A204.1 (cell line): Measurements from ENCODE around the gene EML3.
"Not testable (repeated sequence)": the region's sequence is repeated elsewhere in the genome, so short reads cannot be mapped to it uniquely, and the experiment has no call there.

Experiments used
- FAIRE-seq: peaks from 2 replicates; lab custom pipeline; 2012; peaks lifted over from hg19 to GRCh38; lab: Jason Lieb, UNC

Gene EML3

DNA sequence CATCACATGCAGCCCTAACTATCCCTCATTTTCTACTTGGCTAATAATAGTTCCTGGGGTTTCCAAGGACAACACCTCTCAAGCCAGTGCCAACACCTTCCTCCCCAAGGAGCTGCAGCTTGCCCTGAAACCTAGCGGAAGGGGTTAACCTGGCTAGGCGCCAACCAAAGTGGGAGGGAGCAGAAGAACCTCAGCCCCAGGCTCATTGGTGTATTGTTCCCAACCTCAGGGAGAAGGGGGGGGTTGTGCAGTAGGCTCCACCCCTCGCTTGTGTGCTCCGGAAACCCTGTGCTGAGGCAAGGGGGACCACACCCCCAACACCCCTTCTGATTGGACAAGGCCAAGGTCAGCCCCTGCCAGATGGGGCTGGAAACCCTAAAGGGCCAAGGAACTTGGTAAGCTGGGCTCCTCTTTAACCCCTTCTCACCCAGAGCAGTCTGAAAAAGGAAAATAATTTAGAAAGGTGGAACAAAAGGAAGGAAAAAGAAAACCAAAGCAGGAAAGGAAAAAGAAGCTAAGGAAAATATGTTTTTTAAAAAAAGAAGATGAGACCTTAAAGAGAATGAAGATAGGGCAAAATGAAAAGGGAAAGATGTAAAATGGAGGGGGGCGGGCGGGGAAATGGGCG lies 13.4 kb downstream of the EML3 start:
- peak; percentile 98 for FAIRE-seq

DNA sequence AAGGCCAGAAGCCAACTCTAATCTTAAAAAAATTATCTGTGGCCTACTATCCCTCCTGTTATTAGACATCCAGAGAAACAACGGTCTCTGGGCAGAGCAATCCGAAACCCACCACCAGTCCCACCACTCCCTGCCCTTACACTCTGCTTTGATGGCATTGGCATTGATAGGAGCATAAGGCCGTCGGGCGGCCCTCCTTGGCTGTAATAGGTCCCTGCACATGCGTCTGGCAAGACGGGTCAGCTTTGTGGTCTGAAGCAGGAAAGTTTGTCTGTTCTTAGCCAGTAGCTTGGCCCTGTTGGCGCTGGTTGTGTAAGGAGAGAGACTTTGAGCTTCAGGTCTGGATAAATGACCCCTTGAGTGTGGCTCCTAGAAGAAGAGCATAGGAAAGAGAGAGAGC lies 17.5 kb downstream of the EML3 start:
- FAIRE-seq: no peak

DNA sequence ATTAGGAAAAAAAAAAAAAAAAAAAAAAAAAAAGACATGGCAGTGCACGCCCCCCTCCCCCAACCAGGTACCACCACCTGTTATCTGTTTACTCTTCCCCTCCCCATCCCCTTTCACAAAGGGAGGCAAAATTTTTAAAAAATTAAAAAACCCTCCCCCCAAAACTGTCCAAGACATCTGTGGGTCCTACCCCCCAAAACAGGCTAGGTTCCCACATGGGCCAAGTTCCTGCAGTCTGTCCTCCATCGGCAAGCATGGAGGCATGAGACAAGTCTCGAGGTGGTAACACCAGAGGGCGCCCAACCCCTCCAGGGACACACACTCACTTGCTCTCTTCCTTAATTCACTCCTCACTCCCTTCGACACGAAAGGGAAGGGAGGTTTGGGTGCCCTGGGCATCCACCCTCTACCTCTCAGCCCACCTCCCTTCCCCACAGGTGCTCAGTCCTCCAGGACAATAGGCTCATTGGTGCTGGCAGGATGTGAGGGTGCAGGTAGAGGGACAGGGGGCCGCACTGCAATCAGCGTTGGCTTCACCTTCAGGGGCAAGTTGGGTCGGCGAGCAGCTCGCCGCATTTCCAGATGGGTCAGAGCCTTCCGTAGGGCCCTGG lies 19.0 kb downstream of the EML3 start:
- no peak for FAIRE-seq

DNA sequence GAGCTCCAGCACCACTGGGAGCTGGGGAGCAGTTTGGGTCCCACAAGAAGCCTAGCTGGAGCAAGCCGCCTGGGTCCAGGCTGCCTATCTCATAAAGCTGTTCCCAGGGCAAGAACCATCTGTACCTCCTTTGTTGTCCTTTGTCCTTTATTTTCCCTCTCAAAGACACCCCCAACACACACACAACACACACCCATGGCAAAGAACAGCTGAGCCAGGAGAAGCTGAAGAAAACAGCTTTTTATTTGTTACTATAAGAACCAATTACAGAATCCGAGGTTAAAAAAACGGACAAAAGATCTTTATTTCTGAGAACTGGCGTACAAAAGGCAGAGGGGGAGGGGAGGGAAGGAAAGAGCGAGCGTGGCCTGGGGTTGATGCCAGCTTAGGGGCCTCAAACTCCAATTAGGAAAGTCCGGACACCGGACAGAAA lies 19.6 kb downstream of the EML3 start:
- no peak for FAIRE-seq

DNA sequence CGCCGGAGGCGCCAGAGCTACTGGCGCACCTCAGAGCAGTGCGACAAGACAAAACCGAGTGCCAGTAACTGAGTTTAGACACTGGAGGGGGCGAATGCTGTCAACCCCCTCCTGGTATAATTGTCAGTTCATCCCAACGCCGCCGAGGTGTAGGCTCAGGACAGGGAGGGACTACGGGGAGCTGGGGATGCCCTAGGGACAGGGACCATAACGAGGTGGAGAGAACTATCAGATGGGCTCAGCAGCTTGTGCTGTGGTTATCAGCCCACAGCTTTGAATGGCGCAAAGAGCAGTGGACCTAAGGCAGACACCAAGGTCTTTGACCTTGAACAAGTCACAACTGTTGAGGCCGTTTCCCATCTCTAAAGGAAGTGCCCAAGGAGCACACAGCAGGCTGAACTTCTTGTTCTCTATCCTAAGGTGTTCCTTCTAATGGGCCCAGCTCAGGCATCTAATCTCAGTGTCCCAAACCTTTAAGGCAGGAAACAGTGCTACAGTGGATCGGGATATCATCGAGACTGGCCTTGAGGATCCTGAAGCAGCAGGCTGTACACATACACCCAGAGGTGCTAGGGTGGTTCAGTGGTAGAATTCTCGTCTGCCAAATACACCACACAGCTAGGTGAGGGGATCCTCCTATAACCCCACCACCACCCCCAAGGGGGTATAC lies 20.3 kb downstream of the EML3 start:
- FAIRE-seq: no peak

DNA sequence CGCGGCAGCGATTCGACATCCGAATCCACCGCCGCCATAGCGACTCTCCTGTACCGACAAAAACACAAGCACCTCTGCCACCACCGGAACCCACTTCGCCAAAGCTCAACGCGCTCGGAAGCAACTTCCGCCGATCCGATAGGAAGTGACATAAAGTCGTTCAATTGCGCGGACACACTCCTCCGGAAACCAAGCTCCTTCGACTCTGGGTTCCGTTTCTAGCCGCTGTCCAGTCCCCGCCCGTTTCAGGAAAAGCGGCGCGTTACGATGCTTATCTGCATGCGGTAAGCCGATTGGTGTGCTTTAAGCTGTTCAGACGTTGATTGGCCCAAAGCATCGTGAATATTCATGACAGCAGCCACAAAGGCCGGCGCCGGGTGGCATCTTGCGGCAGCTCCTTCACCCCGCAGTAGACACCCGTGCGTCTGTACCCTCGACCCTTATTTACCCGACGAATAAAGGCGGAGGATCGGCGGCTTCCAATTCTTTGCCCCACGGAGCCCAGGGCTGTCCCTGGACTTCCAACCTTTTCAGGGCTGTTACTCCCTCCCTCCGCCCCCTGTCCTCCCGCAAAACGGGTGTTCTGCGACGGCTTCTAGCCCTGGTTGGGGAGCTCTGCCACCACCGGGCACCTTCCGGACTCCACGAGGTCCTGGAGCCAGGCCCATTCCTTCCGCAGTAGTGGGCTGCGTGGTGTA lies 21.0 kb downstream of the EML3 start, which contains the start of gene TUT1:
TSS of gene TUT1 (minus strand) at position 76 of the 698 bp plus-strand sequence. CDS start at position 38, 38 bp downstream.
- peak; percentile 97 for FAIRE-seq

DNA sequence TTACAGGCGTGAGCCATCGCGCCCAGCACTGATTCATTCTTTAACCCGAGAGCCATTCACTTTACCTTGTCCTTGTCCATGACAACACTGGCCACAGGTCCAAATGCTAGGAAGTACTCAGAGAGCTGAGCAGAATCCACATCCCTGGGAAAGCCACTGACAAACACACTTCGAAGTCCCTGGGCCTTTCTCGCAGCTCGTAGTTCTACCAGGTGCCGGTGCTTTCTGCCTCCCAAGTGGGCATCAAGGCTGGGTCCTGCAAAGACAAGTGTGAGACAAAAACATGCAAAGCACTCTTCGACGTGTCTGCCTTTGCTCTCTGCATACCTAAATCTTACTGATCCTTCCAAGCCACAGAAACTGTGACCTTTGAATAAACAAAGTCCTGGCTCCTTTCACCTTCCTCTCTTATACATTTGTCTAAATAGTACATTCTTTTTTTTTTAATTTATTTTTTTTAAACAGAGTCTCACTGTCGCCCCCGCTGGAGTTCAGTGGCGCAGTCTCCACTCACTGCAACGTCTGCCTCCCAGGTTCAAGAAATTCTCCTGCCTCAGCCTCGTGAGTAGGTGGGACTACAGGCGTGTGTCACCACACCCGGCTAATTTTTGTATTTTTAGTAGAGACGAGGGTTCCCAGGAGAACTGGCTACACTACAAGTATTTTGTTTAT lies 23.5 kb downstream of the EML3 start:
- FAIRE-seq: no peak

DNA sequence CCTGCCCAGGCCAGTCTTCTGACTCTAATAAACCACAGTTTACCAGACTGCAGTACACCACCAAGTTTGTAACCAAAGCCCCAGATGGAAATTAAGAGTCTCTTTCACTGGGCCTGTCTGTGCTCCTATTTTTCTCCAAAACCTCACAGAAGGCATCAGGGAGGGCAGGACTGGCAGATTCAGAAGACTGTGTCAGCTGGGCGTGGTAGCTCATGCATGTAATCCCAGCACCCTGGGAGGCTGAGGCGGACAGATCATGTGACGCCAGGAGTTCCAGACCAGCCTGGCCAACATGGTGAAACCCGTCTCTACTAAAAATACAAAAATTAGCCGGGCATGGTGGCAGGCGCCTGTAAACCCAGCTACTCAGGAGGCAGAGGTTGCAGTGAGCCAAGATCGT lies 27.2 kb downstream of the EML3 start:
- FAIRE-seq: not testable (repeated sequence)

DNA sequence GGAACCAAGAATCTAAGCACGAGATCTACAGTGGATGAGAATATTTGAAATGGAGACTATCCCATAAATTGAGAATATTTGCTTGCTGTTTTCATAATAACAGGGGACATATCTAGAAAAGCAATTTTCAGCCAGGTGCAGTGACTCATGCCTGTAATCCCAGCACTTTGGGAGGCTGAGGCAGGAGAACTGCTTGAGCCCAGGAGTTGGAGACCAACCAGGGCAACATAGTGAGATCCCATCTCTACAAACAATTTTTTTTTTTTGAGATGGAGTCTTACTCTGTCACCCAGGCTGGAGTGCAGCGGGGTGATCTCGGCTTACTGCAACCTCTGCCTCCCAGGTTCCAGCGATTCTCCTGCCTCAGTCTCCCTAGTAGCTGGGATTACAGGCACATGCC lies 30.8 kb downstream of the EML3 start:
- not testable (repeated sequence) for FAIRE-seq

DNA sequence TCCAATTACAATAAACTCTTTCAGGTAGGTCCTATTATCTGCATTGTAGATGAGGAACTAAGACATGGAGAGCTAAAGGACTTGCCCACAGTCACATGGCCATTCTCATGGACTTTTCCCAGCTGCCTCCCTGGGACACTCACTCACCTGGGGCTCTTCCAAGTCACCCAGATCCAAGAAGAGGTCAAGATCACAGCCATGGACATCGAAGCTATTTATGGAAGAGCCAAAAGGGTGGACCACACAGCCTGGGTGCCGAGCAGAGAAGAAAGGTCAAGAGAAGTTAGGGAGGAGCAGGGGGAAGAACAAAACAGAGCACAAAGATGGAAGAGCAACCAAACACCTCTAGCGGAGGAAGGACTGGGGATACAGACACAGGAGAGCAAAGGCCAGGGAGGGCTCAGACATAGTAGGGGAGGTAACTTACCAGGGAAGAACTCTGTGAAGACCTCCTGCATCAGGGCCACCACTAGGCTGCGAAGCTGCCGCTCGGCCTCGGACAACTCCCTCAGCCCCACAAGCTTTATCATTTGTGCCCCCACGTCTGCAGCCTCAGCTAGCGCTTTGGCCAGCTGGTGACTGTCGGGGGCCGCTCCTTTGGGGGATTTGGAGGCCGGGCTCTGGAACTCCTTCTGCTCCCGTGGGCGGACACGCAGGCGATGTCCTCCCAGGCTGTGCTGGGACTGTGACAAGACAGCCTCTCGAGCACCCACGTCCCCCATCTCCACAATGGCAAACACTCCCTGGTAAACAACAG lies 31.4 kb downstream of the EML3 start:
- no peak for FAIRE-seq

GRCh38 chr11:62579252-62579651 lies 33.3 kb downstream of the EML3 start:
- no peak for FAIRE-seq

DNA sequence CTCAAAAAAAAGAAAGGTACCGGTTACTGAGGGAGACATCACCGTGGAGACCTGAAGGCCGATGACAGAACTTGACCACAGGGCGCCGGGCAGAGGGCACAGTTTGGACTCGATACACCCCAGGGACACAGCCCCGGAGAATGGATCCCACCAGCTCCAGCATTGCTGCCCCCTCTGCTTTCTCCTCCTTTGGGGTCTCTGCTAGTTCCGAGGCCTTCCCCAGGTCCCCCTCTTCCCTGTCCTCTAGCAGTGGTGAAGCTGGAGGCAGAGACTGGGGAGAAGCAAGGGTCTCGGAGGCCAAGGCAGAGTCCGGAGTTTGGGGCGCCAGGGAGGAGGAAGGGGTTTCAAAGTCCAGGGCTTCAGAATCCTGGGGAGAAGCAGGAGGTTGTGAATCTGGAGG lies 34.0 kb downstream of the EML3 start:
- FAIRE-seq: no peak

GRCh38 chr11:62577046-62577714 lies 35.4 kb downstream of the EML3 start:
- FAIRE-seq: no peak

DNA sequence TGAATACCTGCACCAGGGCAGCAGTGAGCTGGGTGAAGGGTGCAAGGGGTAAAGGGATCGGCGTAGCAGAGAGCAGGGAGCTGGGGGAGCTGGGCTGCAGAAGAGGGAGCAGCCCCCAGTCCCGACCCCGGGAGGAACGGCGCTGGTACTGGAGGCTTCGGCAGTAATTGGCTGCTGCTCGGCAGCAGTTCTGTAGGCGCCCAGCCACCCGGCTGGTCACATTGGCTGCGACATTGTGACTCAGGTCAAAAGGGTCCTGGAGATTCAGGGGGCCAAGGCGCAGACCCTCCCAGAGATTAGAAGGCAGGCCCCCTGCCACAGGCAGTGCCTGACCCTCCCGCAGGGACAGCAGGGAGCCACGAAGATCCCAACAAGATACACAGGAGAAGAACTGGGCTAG lies 36.7 kb downstream of the EML3 start:
- FAIRE-seq: no peak

- FAIRE-seq: no peak
These were observed 37.4 kb downstream of the EML3 start for GRCh38 chr11:62575156-62575555.

DNA sequence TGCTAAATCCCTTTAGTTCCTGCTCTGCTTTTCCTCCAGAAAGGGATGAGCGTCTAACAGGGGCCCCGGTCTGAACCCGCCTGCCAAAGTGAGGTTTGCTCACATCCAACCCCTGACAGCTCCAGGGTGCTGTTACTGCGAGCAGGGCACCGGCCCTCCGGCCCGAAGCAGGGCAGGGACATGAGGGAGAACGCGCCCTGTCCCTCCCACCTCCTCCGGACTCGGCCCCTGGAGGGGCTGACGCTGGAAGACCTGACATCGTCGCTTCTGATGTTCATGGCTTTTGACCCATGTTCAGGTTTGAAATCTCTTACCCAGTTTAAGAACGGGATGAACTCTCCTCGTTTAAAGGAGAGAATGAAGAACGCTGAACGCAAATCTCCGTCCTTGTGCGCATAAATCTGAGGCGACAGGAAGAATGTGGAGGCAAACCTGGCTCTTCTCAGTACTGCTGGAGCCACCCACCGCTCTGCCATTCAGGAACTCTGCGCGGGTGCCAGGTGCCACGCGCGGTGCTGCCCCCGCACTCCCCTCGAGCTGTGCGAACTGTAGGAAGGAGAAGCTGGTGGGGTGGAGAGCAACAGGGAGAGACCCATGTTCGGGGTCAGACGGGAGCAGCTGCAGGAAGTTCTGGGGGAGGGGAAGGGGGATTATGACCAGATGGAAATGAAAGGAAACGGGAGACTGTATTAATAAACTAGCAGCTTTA lies 38.1 kb downstream of the EML3 start:
- no peak for FAIRE-seq

GRCh38 chr11:62573592-62574362 lies 38.8 kb downstream of the EML3 start, which contains the start of gene EEF1G:
Gene EEF1G (minus strand): TSS chr11:62573891. CDS start chr11:62573842, 49 bp downstream.
- FAIRE-seq: peak; percentile 95

GRCh38 chr11:62573006-62573591 lies 39.5 kb downstream of the EML3 start:
- FAIRE-seq: no peak

DNA sequence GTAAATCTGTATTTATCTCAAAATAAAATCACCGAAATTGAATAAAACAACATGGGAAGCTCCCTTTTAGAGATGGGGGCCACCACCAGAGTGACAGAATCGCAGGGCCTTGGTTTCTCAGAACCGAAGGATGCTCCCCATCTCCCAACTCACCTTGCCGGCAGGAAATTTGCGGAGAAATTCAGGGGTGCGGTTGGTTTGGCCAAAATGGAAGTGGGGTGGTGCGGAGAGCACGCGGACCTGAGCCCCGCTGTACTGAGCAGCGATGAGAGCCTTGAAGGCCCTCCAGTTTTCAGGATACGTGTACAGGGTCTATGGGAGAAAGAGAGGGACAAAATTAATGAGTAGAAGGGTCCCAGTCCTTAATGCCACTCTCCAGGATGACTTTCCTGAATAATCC lies 40.1 kb downstream of the EML3 start:
- FAIRE-seq: no peak
